HG02970 (cell line): Measurements from ENCODE around the gene TGFBR3L.
"Not testable (repeated sequence)": the region's sequence is repeated elsewhere in the genome, so short reads cannot be mapped to it uniquely, and the experiment has no call there.

ENCODE experiments used
- ATAC-seq: cut with Tn5 transposase; IDR thresholded peaks from one replicate; pipeline ENCODE4 v1.9.1; 2021; ENCODE audit warnings: mild to moderate bottlenecking, moderate library complexity, moderate number of reproducible peaks; ENCODE audit not compliant: unreplicated experiment, low FRiP score

The TGFBR3L gene

DNA sequence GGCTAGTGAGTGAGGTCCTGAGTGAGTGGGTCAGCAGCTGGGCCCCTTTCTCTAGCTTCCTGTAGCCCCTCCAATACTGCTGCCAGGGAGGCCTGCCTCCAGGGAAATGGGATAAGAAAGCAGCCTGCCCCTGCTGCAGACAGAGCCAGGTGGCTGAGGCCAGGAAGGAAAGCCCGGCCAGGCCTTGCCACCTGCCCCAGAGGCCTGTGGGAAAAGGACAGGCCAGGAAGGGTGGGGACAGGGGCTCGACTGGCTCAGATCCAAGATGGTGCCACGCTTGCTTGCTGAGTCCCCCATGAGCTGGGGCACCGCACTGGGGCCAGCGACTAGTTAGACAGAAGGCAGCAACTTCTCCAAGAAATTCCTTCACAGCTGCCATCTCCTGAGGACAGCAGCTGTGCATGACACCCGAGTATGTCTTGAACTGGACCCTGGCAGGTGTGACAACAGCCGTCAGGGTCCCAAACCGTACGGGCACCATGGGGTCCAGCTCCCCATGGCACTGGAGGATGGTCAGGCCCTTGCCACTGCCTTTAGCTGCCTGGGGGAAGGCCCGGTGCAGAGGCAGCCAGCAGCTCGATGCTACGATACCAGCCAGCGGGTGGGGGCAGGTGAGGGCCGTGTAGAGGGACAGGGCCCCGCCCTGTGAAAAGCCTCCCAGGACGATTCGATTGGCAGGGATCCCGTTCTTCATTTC is 35.4 kb upstream of the TGFBR3L start:
- ATAC-seq, result no peak

DNA sequence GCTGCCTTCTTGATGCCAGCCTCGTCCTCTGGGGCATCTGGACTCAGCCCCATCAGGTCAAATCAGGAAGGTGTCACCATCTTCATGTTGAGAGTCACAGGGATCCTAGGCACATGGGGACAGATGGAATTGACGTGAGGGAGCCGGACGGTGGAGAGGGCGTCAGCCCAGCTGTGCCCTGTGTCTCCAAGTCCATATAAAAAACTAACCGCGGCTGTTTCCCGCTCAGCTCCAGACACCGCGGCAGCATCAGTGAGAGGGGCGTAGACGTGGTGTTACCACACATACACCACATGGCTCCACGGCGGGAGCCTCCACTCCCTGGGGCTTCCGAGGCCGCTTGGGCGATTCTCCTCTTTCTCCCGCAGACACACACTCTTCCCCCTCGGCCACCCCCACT is 34.8 kb upstream of the TGFBR3L start:
- no peak for ATAC-seq

DNA sequence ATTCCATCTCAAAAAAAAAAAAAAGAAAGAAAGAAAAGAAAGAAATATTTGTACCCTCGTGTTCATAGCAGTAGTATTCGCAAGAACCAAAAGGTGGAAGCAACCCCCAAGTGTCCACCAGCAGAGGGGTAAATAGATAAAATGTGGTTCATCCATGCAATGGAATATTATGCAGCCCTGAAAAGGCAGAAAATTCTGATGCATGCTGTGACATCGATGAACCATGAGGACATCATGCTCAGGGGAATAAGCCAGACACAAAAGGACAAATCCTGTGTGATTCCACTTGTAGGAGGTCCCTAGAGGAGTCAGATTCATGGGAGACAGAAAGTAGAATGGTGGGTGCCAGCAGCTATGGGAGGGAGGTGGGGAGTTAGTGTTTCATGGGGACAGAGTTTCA is 32.7 kb upstream of the TGFBR3L start:
- no peak for ATAC-seq

DNA sequence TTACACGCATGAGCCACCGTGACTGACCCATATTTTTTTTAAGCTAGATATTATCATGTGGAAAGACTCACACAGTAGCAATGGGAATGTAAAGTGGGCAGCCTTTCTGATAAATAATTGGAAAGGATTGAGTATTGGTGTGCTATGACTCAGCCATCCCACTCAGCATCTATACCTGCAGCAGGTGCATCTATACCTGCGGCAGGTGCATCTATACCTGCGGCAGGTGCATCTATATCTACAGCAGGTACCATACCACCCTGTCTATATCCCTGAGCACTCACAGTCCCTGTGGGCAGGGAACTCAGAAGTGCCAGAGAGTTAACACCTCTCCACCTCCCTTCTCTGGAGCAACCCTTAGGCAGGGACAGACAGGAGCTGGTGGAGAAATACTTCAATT is 31.5 kb upstream of the TGFBR3L start:
- no peak for ATAC-seq

DNA sequence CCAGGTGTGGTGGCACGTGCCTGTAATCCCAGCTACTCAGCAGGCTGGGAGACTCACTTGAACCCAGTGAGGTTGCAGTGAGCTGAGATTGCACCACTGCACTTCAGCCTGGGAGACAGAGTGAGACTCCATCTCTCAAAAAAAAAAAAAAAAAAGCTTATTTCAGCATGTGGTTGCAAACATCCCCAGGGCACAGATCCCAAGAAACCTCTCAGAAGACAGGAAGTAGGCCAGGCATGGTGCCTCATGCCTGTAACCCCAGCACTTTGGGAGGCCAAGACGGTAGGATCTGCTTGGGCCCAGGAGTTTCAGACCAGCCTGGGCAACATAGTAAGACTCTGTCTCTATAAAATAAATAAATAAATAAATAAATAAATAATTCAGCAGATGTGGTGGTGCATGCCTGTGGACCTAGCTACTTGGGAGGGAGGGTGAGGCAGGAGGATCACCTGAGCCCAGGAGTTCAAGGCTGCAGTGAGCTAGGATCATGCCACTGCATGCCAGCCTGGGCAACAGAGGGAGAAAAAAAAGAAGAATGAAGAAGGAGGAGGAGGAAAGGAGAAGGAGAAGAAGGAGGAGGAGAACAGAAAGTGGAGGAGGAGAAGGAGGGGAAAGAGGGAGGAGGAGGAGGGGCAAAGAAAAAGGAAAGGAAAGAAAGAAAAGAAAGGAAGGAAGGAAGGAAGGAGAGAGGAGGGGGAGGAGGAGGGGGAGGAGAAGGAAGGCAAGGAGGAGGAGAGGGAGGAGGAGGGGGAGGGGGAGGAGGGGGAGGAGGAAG is 30.6 kb upstream of the TGFBR3L start:
- no peak for ATAC-seq

DNA sequence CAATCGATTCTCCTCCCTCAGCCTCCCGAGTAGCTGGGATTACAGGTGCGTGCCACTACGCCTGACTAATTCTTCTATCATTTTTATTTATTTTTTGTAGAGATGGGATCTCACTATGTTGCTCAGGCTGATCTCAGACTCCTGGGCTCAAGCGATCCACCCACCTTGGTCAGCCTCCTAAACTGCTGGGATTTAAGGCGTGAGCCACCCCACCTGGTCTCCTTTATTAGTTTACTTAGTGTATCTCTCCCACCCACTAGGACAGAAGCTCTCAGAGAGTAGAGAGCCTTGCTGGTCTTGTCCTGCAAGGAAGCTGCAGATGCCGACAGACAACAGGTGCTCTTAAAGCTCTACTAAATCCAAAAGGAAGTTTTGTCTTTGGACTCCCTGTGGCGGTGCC is 28.8 kb upstream of the TGFBR3L start:
- ATAC-seq, result no peak

DNA sequence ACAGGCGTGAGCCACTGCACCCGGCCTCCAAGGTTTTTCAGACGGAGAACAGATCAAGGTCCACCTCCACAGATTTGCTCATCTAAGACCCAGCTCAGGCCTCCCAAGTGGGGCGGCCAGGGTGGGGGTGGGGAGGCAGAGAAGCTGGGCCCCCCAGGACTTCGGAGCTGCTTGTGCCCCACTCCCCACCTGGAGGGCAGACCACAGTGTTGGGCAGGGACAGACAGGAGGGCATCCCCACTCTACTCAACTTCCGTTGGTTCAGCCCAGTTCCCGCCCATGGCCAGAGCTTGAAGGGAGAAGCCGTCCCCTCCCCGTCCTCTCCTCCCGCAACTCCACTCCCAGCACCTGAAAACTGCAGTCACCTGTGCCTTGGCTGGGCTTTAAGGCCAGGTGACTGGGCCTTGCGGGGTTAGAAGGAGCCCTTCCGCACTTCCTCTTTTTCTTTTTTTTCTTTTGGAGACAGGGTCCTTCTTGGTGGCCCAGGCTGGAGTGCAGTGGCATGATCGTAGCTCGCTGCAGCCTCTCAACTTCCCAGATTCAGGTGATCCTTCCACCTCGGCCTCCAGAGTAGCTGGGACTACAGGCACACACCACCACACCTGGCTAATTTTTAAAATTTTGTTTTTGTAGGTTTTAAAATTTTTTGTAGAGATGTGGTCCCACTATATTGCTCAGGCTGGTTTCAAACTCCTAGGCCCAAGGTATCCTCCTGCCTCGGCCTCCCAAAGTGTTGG is 27.1 kb upstream of the TGFBR3L start:
- no peak for ATAC-seq

DNA sequence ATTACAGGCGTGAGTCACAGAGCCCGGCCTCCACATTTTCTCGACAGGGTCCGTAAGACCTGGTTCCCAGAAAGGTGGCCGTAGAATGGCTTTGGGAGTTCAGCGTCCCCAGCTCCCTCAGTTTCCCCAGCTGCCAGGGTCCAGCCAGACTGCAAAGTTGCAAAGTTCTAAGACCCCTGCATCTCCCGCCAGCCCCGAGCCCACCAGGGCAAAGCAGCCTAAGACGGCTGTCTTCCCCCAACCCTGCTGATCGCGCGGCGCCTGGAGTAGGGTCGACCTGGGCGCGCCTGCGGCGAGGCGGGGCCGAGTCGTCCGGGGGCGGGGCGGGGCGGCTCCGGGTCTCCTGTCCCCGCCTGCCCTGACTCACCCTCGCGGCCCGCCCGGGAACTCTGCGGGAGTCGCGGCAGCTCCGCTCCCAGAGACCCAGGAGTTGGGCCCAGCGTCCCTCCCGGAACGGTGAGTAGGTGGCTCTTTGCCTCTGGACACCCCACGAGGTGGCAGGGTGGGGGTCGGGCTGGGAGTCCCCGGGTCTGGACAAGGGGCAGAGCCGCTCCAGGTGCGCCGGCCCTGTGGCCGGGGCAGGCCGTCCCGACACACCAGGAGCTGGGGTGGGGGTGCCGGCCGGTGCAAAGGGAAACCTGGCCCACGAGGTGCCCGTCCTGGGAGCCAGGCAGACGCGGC is 26.3 kb upstream of the TGFBR3L start, which contains the start of gene LRRC8E:
LRRC8E (plus strand) TSS at position 366 of the 681 bp plus-strand sequence. CDS start 7,094 bp downstream, outside the sequence.
- ATAC-seq, result no peak

DNA sequence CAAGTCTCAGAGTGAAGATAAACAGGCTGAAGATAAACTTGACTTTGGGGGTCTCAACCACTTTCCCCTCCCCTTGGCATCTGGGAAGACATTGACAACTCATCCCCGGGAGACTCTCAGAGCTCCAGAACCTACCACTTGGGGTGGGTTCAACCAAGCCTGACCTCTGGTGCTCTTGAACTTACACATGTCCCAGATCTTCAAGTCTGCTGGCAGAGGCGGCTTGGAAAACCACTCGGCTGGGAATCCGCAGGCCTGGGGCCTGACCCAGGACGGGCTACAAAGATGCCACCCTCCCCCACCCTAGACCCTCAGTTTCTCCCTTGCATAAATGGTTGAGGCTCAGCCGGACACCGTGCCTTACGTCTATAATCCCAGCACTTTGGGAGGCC is 25.8 kb upstream of the TGFBR3L start:
- no peak for ATAC-seq

DNA sequence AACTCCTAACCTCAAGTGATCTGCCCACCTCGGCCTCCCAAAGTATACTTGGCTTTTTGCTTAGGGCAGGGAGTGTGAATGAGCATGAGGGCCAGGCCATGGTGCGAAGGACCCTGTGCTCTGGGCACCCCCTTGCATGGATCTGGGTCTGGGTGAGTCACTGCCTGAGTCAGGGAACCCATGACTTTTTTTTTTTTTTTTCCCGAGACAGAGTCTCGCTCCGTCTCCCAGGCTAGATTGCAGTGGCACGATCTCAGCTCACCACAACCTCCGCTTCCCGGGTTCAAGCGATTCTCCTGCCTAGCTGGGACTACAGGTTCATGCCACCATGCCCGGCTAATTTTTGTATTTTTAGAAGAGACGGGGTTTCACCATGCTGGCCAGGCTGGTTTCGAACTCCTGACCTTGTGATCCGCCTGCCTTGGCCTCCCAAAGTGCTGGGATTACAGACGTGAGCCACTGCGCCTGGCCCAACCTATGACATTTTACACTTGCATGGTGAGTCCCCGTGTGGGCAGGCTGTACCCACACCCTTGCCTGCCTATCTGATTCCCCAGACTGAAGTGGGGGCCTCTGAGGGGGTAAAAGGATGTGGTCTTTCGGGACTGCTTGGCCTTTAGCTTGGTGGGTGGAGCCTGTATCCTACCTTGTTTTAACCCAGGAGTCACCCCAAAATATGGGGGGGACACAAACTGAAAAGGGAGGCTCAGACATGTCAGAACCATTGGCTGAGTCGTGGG is 21.1 kb upstream of the TGFBR3L start:
- ATAC-seq, result not testable (repeated sequence)

DNA sequence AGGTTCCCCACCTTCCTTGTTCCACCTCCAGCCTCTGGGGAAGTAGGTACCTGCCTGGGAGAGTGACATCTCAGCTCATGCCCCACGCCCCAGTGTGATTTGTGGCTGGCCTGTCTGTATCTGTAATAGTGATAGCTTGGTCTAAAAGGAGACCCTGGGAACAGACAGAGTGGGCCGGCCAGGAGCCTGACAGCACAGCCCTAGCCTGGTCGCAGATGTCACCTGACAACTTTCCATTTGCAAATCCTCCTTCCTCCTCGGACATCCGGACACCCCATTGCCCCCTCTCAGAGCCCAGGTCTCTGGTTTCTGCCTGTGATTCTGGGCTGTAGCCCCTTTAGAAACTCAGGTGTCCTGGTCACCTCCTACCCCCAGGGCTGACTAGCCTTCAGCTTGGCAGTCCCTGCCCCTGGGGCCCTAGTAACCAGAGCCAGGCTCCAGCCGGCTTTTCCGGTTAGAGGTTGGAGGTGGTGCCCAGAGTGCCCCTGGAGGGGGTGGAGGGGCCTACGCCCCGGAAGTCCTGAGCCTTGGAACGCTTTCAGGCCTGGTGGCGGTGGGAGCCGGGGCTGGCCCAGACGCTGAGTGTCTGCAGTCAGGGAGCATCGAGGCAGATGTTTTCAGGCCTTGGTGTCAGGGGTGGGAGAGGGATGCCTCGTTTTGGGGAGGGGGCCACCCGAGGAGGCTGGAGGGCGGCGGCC is 19.9 kb upstream of the TGFBR3L start:
- no peak for ATAC-seq

DNA sequence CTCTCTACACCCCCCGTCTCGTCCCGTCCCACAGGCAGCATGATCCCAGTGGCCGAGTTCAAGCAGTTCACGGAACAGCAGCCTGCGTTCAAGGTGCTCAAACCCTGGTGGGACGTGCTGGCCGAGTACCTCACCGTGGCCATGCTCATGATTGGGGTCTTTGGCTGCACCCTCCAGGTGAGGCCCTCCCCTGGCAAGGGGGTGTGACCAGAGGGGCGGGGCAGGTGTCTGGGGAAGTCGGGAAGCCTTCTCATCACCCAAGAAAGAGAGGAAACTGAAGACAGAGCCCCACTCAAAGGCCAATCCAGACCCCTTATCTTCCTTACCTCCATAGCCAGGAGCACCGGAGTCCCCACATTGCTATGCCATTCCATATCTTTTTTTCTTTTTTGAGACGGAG is 19.1 kb upstream of the TGFBR3L start:
- ATAC-seq, result no peak

DNA sequence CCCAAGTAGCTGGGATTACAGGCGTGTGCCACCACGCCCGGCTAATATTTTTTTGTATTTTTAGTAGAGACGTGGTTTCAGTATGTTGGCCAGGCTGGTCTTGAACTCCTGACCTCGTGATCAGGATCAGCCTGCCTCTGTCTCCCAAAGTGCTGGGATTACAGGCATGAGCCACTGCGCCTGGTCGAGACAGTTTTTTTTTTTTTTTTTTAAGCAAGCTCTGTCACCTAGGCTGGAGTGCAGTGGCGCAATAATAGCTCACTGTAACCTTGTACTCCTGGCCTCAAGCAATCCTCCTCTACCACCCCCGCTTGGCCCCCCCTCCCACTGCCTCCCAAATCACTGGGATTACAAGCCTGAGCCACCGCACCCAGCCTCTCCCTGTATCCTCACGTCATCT is 17.3 kb upstream of the TGFBR3L start:
- no peak for ATAC-seq

DNA sequence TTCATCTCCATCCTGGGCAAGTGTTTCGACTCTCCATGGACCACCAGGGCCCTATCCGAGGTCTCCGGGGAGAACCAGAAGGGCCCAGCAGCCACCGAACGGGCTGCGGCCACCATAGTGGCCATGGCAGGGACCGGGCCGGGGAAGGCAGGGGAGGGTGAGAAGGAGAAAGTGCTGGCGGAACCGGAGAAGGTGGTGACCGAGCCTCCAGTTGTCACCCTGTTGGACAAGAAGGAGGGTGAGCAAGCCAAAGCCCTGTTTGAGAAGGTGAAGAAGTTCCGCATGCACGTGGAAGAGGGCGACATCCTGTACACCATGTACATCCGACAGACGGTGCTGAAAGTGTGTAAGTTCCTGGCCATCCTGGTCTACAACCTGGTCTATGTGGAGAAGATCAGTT is 15.7 kb upstream of the TGFBR3L start:
- no peak for ATAC-seq

DNA sequence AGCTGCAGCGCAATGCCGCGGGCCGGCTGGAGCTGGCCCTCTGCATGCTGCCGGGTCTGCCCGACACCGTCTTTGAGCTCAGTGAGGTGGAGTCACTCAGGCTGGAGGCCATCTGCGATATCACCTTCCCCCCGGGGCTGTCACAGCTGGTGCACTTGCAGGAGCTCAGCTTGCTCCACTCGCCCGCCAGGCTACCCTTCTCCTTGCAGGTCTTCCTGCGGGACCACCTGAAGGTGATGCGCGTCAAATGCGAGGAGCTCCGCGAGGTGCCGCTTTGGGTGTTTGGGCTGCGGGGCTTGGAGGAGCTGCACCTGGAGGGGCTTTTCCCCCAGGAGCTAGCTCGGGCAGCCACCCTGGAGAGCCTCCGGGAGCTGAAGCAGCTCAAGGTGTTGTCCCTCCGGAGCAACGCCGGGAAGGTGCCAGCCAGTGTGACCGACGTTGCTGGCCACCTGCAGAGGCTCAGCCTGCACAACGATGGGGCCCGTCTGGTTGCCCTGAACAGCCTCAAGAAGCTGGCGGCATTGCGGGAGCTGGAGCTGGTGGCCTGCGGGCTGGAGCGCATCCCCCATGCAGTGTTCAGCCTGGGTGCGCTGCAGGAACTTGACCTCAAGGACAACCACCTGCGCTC is 14.8 kb upstream of the TGFBR3L start:
- no peak for ATAC-seq

DNA sequence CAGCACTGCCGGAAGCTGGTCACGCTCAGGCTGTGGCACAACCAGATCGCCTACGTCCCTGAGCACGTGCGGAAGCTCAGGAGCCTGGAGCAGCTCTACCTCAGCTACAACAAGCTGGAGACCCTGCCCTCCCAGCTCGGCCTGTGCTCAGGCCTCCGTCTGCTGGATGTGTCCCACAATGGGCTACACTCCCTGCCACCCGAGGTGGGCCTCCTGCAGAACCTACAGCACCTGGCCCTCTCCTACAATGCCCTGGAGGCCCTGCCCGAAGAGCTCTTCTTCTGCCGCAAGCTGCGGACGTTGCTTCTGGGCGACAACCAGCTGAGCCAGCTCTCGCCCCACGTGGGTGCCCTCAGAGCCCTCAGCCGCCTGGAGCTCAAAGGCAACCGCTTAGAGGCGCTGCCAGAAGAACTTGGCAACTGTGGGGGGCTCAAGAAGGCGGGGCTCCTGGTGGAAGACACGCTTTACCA is 14.2 kb upstream of the TGFBR3L start:
- ATAC-seq, result no peak

DNA sequence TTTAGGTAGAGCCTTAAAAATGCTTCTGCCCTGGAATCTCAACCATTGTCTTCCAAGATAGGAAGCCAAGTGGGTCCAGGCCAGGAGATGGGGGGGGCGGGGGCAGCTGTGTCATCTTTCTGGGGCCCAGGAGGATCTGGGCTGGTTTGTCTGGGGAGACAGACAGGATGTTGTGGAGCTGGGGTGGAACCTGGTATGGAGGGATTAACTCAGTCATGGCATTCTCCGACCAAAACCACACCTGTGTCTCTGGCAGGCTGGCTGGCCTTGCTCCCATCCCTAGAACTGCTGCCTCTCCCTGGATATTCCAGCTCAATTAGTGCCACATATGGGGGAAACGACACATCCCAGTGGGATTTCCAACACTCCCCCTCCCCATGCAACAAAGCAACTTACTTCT is 13.7 kb upstream of the TGFBR3L start:
- ATAC-seq, result no peak

DNA sequence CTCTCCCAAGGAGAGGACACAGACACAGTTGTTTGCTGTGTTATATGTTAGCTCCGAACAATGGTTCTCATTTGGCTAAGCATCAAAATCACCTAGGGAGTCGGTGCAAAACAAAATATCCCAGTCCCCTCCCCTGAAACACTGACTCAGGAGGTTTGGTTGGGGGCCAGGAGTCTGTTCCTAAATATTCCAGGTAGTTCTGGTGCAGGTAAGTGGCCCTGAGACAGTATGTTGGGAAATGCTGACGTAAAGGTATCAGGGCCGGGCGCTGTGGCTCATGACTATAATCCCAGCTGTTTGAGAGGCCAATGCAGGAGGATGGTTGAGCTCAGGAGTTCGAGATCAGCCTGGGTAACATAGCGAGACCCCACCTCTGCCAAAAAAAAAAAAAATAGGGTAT is 13.3 kb upstream of the TGFBR3L start:
- ATAC-seq, result no peak

DNA sequence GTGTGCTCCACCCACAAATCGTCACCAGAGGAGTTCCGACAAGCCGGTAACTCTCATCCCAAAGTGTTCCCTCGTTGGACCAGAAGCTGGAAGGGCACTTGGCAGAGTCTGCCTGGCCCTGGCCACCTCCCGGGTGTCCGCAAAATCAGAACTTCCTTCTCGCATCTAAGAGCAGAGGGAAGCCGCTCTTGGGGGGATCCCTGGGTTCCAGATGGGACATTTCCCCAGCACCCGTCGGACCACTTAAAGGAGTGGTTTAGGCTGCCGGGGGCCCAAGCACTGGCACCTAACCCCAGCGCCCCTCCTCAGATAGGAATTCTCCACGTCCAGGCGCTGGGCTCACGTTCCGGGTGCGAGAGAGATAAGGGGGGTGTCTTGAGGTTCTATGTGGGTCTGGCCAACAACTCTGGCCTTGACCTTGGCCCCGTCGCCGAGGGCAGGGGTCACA is 11.8 kb upstream of the TGFBR3L start:
- ATAC-seq, result no peak
